Limb (tissue), 2 donors: ENCODE measurements around the gene ACOT13.
"Not testable (repeated sequence)": the region's sequence is repeated elsewhere in the genome, so short reads cannot be mapped to it uniquely, and the experiment has no call there.

ENCODE experiments used
- DNase-seq, 2 donors: peaks; one replicate each; pipeline ENCODE4 v3.0.0-alpha.2; 2016; ENCODE audit errors: extremely low spot score in 2 of 2

Gene ACOT13

DNA sequence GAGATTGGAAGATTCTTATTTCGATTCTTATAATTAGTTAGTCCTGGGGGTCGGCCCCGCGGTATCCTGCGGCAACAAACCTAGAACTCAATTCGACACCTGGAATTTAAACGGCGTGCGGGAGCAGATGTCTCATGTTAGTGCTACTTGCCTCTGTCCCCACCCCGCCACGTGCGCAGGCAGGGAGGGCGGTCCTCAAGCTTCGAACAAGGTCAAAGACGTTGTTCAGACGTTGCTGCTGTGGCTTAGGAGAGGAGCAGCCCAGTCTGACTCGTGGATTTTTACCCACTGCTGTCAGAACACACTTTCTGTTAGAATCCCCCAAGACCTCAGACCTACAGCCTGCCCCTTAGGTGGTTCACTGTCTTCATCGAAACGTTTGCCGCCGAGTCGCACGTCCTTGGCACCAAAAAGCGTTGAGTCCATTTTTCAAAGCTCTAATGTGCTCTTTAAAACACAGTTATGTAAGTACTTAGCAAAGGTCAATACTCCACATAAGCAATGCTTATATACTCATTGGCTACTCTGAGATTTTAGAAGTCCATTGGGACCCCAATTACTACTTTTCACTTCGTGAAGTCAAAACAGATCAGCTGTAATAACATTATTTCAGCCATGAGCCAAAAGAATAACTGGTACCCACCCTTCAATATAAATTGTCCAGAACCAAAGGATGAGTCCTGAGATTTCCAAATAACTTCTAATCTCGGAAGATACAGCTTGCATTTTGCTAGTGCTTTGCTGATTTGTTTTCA lies 54.8 kb downstream of the ACOT13 start:
- no peak for DNase-seq

DNA sequence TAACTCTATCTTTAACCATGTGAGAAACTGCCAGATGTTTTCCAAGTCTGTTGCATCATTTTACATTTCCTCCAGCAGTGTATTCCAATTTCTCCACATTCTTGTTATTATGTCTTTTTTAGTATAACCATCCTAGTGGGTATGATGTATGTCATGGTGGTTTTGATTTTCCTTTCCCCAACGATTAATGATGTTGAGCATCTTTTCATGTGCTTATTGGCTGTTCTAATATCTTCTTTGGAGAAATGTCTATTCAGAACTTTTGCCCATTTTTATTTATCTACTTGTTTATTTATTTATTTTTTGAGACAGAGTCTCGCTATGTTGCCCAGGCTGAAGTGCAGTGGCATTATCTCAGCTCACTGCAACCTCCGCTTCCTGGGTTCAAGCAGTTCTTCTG lies 56.4 kb downstream of the ACOT13 start:
- DNase-seq = no peak

DNA sequence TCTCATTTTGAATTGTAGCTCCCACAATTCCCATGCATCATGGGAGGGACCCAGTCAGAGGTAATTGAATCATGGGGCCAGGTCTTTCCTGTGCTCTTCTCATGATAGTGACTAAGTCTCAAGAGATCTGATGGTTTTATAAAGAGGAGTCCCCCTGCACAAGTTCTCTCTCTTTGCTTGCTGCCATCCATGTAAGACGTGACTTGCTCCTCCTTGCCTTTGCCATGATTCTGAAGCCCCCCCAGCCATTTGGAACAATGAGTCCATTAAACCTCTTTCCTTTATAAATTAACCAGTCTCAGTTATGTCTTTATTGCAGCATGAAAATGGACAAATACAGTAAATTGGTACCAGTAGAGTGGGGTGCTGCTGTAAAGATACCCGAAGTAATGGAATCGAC lies 63.8 kb downstream of the ACOT13 start:
- DNase-seq = not testable (repeated sequence)

DNA sequence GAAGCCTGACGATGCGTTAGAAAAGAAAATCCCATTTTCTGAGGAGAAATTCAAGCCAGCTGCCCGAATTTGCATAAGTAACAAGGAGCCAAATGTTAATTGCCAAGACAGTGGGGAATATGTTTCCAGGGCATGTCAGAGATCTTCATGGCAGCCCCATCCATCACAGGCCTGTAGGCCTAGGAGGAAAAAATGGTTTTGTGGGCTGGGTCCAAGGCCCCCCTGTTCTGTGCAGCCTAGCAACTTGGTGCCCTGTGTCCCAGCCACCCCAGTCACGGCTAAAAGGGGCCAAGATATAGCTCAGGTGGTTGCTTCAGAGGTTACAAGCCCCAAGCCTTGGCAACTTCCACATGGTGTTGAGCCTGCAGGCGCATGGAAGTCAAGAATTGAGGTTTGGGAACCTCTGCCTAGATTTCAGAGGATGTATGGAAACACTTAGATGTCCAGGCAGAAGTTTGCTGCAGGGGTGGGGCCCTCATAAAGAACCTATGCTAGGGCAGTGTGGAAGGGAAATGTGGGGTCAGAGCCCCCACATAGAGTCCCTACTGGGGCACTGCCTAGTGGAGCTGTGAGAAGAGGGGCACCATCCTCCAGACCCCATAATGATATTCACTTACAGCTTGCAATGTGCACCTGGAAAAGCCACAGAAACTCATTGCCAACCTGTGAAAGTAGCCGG lies 64.7 kb downstream of the ACOT13 start:
- DNase-seq = not testable (repeated sequence)

DNA sequence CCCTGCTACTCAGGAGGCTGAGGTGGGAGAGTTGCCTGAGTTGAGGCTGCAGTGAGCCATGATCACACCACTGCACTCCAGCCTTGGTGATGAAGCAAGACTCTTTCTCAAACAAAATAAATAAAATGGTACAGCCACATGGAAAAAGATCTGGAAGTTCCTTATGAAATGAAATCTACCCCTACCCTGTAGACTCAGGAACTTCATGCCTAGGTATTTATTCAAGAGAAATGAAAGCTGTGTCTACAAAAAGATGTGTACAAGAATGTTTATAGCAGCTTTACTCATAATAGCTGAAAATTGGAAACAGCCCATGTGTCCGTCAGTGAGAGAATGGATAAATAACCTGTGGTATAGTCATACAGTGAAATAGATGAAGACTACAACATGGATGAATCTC lies 67.3 kb downstream of the ACOT13 start:
- DNase-seq = no peak

DNA sequence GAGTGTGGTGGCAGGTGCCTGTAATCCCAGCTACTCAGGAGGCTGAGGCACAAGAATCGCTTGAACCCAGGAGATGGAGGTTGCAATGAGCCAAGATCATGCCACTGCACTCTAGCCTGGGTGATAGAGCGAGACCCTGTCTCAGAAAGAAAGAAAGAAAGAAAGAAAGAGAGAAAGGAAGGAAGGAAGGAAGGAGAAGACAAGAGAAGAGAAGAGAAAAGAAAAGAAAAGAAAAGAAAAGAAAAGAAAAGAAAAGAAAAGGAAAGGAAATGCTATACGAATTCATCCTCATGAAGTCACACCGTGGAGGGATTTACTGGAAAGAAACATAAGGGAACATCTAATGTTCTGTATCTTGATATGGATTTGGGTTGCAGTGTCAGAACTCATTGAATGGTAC lies 67.8 kb downstream of the ACOT13 start:
- DNase-seq = not testable (repeated sequence)

DNA sequence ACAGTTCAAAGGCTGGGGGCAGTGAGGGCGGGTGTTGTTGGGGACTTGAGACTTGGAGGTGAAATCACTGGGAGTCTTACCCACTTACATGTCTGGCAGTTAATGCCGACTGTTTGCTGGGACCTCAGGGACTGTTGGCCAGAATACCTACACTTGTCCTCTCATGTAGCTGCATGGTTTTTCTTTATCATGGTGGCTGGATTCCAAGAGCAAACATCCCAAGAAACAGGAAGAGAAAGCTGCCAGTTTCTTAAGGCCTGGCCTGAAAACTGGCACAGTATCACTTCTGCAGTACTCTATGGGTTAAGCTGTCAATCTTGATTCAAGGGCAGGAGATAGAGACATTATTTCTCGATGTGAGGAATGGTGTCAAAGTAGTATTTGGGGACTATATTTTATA lies 71.9 kb downstream of the ACOT13 start:
- no peak for DNase-seq

DNA sequence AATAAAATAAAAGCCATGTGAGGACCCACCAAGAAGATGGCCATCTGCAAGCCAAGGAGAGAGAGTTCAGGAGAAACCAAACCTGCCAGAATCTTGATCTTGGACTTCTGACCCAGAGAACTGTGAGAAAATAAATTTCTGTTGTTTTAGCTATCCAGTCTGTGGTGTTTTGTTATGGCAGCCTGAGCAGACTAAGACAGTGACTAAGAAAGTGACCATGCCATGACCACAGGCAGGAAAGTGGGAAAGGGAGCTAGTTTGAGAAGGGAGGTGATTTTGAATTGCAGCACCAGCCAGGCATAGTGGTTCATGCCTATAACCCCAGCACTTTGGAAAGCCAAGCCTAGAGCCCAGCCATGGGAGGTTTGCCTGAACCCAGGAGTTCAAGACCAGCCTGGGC lies 74.0 kb downstream of the ACOT13 start:
- no peak for DNase-seq

DNA sequence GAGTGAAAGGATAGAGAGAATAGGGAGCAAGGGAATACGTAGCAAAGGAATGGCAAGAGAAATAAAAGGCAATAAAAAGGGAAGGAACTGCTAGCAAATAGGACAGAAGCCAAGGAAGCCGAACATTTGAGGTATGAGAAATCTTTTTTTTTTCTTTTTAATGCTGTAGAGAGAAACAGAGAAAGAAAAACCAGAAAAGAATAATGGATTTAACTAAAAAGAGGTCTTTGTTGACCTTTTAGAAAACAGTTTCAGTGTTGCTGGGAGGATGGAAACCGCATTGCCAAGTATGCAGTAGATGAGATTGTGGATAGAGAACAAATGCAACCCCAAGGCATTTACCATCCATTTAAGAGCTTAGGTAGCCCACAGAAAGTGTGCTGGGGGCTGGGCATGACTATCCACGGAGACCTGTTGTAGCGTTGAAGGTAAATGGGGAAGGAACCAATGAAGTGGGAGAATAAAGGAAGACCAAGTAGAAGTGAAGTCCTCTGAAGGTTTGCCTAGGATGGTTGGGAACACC lies 75.4 kb downstream of the ACOT13 start:
- DNase-seq = no peak

DNA sequence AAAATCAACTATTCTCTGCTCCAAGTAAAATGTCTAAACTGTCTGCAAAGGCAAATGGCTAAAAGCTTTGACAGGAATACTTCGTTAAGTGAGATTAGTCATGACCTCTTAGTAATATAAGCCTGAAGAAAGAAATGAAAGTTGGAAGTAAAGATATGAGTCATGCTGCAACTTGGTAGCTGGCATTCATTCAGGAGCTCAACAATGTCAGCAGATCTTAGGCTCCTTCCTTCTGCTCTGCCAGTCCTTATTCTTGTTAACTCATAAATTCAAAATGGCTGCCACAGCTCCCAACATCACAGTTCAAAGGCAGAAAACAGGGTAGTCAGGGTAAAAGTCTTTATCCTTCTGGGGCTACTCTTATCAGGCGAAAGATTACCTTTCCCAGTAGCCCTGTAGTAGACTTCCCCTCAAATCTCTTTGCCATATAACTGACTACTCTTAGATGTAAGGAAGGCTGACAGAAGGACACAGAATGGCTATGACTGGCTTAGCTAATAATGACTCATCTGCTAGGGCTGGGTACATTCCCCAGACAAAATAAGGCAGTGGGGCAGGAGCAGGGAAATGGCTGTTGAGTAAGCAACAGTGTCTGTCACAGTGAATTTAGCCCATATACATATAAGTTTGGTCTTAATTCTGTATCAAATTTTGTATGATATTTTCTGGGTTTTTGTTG lies 76.5 kb downstream of the ACOT13 start:
- no peak for DNase-seq

DNA sequence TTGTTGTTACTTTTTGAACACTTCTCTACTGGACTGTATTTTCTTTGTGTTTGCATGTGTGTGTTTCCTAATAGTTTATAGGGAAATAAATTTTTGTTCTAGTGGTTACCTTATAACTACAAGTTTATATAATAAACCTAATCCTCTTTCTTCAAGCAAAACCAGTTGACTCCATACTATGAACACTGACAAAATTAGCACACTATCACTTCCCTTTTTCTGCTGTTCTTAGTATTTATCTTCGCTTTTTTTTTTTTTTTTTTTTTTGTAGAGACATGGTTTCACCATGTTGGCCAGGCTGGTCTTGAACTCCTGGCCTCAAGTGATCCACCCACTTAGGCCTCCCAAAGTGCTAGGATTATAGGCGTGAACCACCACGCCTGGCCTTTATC lies 77.1 kb downstream of the ACOT13 start:
- no peak for DNase-seq

DNA sequence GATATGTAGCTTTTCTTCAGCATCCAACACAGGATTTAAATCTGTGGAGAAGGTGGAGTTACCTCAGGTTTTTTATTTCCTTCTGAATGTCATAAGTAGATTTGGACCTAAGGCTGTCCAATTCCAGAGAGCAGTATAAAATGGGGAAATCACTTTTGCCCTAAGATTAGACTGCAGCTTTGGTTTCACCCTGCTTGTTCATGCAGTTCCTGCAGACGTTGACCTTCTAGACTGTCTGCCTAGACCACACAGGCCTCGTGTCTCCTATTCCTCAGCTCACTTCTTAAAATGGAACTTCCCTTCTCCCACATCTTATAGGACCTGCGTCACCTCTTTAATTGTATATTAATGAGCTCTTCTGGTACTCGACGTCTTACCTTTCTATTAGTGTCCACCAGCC lies 78.0 kb downstream of the ACOT13 start:
- DNase-seq = no peak

DNA sequence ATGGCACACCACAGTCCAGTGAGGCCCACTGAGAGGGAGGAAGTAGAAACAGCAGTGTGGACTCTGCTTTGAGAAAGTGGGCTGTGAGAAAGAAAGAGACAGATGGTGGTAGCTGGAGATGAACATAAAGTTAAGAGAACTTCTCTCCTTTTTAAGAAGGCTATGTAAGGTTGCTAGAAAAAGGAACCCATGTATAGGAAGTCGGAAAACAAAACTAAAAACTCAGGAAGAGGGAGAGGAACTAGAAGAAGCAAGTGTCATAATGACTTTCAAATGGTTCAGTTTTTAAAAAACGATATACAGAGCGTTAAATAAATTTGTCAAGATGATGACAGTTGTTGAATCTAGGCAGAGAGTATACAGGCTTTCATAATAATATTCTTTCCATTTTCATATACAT lies 82.4 kb downstream of the ACOT13 start:
- no peak for DNase-seq

DNA sequence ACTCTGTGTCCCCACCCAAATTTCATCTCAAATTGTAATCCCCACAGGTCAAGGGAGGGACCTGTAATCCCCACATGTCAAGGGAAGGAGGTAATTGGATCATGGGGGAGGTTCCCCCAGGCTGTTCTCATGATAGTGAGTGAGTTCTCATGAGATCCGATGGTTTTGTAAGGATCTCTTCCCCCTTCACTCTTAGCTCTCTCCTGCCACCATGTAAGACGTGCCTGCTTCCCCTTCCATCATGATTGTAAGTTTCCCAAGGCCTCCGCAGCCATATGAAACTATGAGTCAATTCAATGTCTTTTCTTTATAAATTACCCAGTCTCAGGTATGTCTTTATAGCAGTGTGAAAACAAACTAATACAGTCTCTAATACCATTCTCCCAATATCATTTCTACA lies 84.0 kb downstream of the ACOT13 start:
- not testable (repeated sequence) for DNase-seq

DNA sequence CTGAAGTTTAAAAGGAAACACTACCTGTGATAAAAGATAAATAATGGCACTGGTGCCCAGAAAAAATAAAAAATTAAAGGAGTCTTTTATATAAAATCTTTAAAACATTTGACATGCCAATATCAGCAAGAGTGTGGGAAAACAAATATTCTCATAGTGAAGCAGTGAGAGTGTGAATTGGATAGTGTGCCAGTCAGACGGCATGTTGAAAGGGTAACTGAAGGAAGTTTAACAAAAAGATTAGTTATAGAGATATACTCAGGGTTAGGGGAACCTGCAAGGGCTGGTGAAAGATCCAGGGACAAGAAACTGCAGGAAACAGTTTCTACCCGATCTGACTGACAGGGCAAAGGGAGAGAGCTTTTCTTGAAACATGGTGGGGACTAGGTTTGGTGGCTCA lies 85.6 kb downstream of the ACOT13 start:
- no peak for DNase-seq

DNA sequence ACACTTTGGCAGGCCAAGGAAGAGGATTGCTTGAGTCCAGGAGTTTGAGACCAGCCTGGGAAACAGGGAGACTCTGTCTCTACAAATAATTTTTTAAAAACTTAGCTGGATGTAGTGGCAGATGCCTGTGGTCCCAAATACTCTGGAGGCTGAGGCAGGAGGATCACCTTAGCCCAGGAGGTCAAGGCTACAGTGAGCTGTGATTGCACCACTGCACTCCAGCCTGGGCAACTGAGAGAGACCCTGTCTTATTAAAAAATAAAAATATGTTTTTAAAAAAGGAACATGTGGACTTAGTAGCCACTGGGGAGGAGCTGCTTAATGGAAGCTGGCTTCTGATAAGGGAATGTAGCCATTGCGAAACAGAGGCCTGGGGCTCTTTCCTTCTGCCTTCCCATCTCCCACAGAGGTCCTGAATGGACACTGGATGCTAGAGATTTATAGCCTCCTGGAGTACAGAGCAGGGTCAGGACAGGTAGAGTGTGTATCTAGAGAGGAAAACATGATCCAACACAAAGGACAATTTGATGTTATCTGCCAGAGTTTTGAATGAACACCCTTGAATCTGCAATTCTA lies 86.1 kb downstream of the ACOT13 start:
- DNase-seq = no peak

DNA sequence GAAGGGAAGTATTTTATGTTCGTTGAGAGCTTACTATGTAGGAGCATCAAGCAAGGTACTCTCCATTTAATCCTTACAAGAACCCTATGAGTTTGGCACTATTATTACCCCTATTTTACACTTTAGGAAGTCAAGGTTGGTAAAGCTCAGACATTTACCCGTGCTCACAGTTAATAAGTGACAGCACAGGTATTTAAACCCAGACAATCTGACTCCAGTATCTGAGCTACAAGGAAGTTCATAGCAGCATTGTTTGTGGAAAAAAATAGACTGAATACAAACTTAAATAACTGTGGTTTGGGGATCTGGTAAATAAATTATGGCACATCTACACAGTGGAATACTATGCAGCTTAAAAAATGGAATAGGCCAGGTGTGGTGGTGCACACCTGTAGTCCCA lies 86.7 kb downstream of the ACOT13 start:
- no peak for DNase-seq

DNA sequence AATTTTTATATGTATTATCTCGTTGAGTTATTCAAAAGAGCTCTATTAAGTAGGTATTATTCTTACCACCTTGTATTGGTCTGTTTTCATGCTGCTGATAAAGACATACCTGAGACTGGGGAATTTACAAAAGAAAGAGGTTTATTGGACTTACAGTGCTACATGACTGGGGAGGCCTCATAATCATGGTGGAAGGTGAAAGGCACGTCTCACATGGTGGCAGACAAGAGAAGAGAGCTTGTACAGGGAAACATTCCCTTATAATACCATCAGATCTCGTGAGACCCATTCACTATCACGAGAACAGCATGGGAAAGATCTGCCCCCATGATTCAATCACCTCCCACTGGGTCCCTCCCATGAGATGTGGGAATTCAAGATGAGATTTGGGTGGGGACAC lies 87.5 kb downstream of the ACOT13 start:
- DNase-seq = not testable (repeated sequence)
